Loucy (cell line): ENCODE measurements around the gene VPS26A.

ENCODE experiments used
- CTCF ChIP-seq: fragments of 200-600 bp; sonication (generic); conservative IDR thresholded peaks from 2 replicates; pipeline ENCODE4 v1.5.1; 2014; ENCODE audit warnings: mild to moderate bottlenecking, antibody characterized with exemption, low read length
- EZH2phosphoT487 ChIP-seq: fragments of 200-600 bp; IDR thresholded peaks from 2 replicates; pipeline ENCODE4 v1.6.1; 2018; ENCODE audit warnings: antibody characterized with exemption, mild to moderate bottlenecking, moderate library complexity, borderline replicate concordance

GRCh38 chr10:69123306-69123746, 652 bp upstream of the VPS26A start:
- TF ChIP-seq CTCF (peak; percentile 60), EZH2phosphoT487 (no peak)
